NT2/D1 (cell line): ENCODE results near the gene SAE1.

ENCODE experiments used
- YY1 ChIP-seq: IDR thresholded peaks from 2 replicates; pipeline ENCODE4 v1.6.1; 2011; ENCODE audit not compliant: insufficient read length, insufficient read depth
- ZNF274 ChIP-seq: IDR thresholded peaks from 2 replicates; pipeline ENCODE4 v1.6.1; 2011; ENCODE audit warnings: mild to moderate bottlenecking, low read depth, low read length

- no peak for TF ChIP-seq YY1
- no peak for TF ChIP-seq ZNF274
These were observed 5.0 kb upstream of the SAE1 start for GRCh38 chr19:47125669-47125938.
